Skeletal muscle tissue (tissue), 4 donors: ENCODE results near the gene SURF6. TPM values are rescaled to one million over a fixed set of nuclear protein-coding genes. Genes with fewer than 3 reads are reported as not detected.
"Not testable (repeated sequence)": the region's sequence is repeated elsewhere in the genome, so short reads cannot be mapped to it uniquely, and the experiment has no call there.

ENCODE experiments used
- H3K27ac ChIP-seq: one replicate; pipeline ENCODE4 v1.7.0; 2013; ENCODE audit warnings: mild to moderate bottlenecking, low read depth, low read length, inconsistent platforms
- H3K27me3 ChIP-seq, 3 donors: one replicate each; pipeline ENCODE4 v1.7.0; 2013; ENCODE audit warnings: low read length in 3 of 3; ENCODE audit not compliant: control insufficient read depth in 3 of 3, insufficient read depth in 3 of 3
- H3K36me3 ChIP-seq, 3 donors: one replicate each; pipeline ENCODE4 v1.7.0; 2013; ENCODE audit warnings: low read length in 3 of 3; ENCODE audit not compliant: control insufficient read depth in 3 of 3, insufficient read depth in 3 of 3
- H3K4me1 ChIP-seq, 3 donors: one replicate each; pipeline ENCODE4 v1.7.0; 2013; ENCODE audit warnings: low read length in 3 of 3, mild to moderate bottlenecking in 3 of 3; ENCODE audit not compliant: control insufficient read depth in 3 of 3, insufficient read depth in 3 of 3
- H3K4me3 ChIP-seq, 3 donors: one replicate each; pipeline ENCODE4 v1.7.0; 2013; ENCODE audit warnings: low read length in 3 of 3
- H3K9ac ChIP-seq, 3 donors: one replicate each; pipeline ENCODE4 v1.7.0; 2013; ENCODE audit warnings: low read length in 3 of 3, mild to moderate bottlenecking in 3 of 3, moderate library complexity in 2 of 3, low read depth in 1 of 3
- H3K9me3 ChIP-seq, 3 donors: one replicate each; pipeline ENCODE4 v1.7.0; 2013; ENCODE audit warnings: low read length in 3 of 3; ENCODE audit not compliant: control insufficient read depth in 3 of 3
- total RNA-seq: library from RNA; depleted of rRNA; stranded (reverse); fragments of >200 nt; gene quantifications from one replicate; pipeline ENCODE4 v1.2.3, GENCODE V29; 2014
- donor health status: Osteomylitis.

The SURF6 gene
- total RNA-seq, 1 donor from 2014 or later: 7.8 TPM

DNA sequence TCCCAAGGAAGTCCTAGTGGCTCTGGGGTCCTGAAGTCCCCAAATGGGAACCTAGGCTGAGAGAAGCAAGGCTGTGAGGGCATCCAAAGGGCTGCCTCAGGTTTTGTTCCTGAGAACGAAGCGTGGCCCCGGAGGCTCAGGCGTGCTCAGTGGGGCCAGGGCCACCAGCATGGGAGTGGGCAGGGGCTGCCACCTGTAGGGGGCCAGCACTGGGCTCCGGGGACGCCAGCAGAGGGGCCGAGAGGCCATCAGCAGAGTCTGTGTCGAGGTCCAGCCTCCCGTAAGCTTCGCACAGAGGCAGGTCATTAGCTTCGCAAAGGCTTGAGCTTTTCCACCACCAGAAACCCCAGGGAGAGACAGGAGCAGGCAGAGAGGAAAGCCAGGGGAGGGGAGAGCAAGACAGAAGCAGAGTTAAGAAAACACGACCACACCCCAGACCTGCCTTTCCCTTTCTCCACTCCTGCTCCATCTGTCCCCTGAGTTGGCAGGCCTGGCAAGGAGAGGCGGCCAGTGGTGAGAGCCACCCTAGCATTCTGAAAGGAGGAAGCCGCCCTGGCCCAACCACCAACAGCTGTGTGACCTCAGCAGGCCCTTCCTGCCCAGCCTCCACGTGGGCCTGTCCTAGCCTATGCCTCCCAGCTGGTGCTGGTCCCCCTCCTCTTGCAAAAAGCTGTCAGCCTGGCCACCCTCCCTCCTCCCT, 5.5 kb upstream of the SURF6 start:
- no peaks in the 10 kb centered on the region for H3K9me3 ChIP-seq
- H3K27ac ChIP-seq: peak overlapping the region; percentile 40
- peaks cover 59 to 65% (median 61%) of the 10 kb centered on the region in 3 donors for H3K36me3 ChIP-seq
- peak overlapping the region in 1 of 3 donors; percentile 25 for H3K9ac ChIP-seq
- no peaks in the 10 kb centered on the region for H3K27me3 ChIP-seq
- peak overlapping the region in 1 of 3 donors; percentile 23 for H3K4me3 ChIP-seq
- H3K4me1 ChIP-seq: peaks cover 17 to 52% (median 18%) of the 10 kb centered on the region in 3 donors

DNA sequence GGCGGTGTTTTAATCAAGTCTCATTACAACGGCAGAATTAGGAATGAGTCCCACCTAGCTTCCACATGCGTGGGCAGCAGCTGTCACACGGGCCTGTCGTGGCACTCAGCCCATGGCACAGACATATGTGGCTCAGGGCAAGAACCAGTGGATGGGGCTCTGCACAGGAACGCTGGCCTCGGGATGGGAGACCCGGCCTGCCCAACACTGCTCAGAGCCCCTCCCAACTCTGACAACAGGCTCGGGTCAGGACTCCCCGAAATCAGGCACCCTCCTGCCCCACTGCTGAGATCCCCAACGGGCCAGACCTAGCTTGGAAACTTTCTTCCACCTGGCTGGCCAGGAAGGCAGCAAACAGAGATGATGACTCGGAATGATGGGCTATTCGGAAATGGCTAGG, 4.9 kb upstream of the SURF6 start:
- Histone ChIP-seq H3K27me3 (no peaks in the 10 kb centered on the region), H3K4me1 (peaks cover 14 to 50% (median 14%) of the 10 kb centered on the region in 3 donors), H3K27ac (peak overlapping the region; percentile 40), H3K9ac (peak overlapping the region in 1 of 3 donors; percentile 25), H3K9me3 (no peaks in the 10 kb centered on the region), H3K36me3 (peaks cover 58 to 64% (median 60%) of the 10 kb centered on the region in 3 donors), H3K4me3 (peak overlapping the region in 1 of 3 donors; percentile 23)

DNA sequence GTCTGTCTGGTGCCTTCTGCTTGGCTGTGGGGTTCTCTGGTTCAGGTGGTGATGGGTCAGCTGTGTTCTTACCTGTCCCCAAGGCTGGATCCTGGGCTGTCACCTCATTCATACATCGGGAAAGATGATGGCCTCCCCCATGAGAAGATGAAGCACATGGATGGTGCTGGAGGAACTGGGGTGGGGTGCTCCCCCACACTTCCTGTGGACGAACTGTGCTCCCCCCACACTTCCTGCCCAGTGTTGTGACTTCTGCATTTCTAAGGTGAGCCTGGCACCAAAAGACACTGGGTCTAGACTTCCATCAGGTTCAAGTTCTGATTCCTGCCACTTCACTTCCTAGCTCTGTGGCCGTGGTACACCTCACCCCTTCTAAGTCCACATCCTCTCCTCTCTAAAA, 4.3 kb upstream of the SURF6 start:
- H3K9ac ChIP-seq: peak overlapping the region in 1 of 3 donors; percentile 50
- no peaks in the 10 kb centered on the region for H3K27me3 ChIP-seq
- peak overlapping the region; percentile 3 for H3K27ac ChIP-seq
- H3K4me1 ChIP-seq: peaks cover 15 to 50% (median 15%) of the 10 kb centered on the region in 3 donors
- peaks cover 53 to 57% (median 54%) of the 10 kb centered on the region in 3 donors for H3K36me3 ChIP-seq
- no peaks in the 10 kb centered on the region for H3K9me3 ChIP-seq
- H3K4me3 ChIP-seq: no peak overlapping the region

DNA sequence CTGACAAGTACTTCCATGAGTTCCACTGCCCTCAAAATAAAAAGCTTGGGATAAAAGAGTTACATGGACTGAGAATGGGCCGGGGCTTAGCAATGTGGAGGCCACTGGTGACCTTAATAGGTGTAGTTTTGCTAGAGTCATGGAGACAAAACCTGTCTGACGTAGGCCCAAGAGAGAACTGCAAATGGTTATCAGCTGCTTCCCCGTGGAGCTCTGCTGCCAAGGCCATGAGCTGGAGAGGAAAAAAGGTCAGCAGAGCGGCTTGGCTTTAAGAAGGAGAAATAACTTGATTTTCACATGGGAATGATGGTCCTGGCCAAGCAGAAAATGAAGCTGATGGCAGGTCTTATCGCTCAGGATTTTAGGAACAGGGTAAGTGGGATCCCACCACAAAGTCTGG, 3.7 kb upstream of the SURF6 start:
- peak overlapping the region; percentile 3 for H3K27ac ChIP-seq
- H3K4me3 ChIP-seq: no peak overlapping the region
- H3K9ac ChIP-seq: no peak overlapping the region
- no peaks in the 10 kb centered on the region for H3K9me3 ChIP-seq
- no peaks in the 10 kb centered on the region for H3K27me3 ChIP-seq
- peaks cover 47 to 51% (median 50%) of the 10 kb centered on the region in 3 donors for H3K36me3 ChIP-seq
- peaks cover 20 to 54% (median 21%) of the 10 kb centered on the region in 3 donors for H3K4me1 ChIP-seq

DNA sequence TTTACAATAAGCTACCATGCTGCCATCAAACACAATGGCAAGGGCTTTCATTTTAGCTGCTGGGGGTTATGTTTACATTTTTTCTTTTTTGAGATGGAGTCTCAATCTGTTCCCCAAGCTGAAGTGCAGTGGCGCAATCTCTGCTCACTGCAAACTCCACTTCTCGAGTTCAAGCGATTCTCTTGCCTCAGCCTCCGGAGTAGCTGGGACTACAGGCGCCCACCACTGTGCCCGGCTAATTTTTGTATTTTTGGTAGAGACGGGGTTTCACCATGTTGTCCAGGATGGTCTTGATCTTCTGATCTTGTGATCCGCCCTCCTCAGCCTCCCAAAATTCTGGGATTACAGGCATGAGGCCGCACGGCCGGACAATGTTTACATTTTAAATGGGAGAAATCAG, 1.1 kb downstream of the SURF6 start:
- not testable (repeated sequence) for H3K27ac ChIP-seq, H3K9me3 ChIP-seq, H3K27me3 ChIP-seq
- peak overlapping the region in 2 of 3 donors; percentile 85 to 91 for H3K9ac ChIP-seq
- peak overlapping the region in 2 of 3 donors; percentile 78 to 93 for H3K4me3 ChIP-seq
- H3K36me3 ChIP-seq: peaks cover 38 to 43% (median 41%) of the 10 kb centered on the region in 3 donors
- peaks cover 19 to 36% (median 29%) of the 10 kb centered on the region in 3 donors for H3K4me1 ChIP-seq

DNA sequence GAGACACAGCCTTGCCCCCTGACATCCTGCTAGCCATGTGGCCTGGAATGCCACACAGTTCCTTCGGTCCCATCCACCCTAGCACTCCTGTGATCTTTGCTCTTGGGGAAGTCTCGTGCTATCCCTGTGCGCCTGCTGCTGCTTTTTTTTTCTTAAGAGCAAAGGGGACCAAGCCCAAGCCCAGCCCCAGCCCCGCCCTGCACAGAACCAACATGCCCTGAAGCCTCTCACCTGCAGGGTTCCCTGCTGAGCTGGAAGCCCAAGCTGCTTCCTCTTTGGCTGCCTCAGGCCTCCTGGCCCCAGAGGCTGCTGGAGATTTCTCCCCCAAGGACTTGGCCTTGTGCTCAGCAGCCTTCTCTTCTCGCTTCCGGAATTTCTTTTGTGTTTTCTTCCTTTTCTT, 1.8 kb downstream of the SURF6 start:
- Histone ChIP-seq H3K27ac (no peak overlapping the region), H3K4me1 (peaks cover 18 to 30% (median 25%) of the 10 kb centered on the region in 3 donors), H3K9me3 (no peaks in the 10 kb centered on the region), H3K9ac (no peak overlapping the region), H3K27me3 (no peaks in the 10 kb centered on the region), H3K36me3 (peaks cover 32 to 42% (median 37%) of the 10 kb centered on the region in 3 donors), H3K4me3 (peak overlapping the region in 1 of 3 donors; percentile 7)

DNA sequence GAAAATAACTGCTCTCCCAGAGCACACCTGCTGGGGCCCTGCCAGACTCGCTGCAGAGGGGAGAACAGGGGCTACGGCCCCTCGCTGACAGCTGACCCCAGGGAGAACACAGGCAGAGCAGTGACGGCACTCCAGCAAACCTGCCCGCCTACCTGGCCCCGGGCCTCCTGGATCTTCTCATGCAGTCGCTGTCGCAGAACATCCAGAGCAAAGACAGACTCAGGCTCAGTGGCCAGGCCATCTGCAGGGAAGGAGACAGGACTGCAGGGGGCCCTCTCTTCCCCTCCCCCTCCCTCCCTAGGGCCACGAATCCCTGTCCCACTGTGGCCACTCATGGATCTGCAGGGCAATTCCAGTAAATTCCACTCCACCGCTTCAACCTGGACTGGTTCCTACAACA, 2.4 kb downstream of the SURF6 start:
- peaks cover 32 to 42% (median 37%) of the 10 kb centered on the region in 3 donors for H3K36me3 ChIP-seq
- no peaks in the 10 kb centered on the region for H3K27me3 ChIP-seq

DNA sequence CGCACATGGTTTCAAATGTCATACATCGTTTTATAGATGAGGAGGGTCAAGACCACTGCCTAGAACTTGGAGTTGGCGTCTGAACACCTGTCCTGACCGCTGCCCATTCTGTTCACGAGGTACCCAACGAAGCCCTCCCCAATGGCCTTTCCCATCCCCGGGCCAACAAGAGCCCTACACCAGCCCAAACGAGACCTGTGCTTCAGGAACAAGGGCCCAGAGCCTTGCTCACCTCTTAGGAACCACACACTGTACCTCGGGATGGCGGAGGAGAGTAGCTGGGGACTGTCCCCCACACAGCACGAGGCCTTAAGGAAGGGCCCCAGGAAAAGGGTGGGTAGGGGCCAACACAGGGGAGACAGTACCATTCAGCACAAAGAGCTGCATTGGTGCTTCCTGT, 3.0 kb downstream of the SURF6 start:
- H3K36me3 ChIP-seq: peaks cover 32 to 42% (median 37%) of the 10 kb centered on the region in 3 donors
- no peaks in the 10 kb centered on the region for H3K27me3 ChIP-seq
- H3K9me3 ChIP-seq: no peaks in the 10 kb centered on the region
- no peak overlapping the region for H3K4me3 ChIP-seq
- no peak overlapping the region for H3K9ac ChIP-seq
- peaks cover 18 to 26% (median 21%) of the 10 kb centered on the region in 3 donors for H3K4me1 ChIP-seq
- no peak overlapping the region for H3K27ac ChIP-seq

More for the DNA sequence above, 2.4 kb downstream of the SURF6 start:
- Histone ChIP-seq H3K9ac (no peak overlapping the region), H3K27ac (no peak overlapping the region), H3K9me3 (no peaks in the 10 kb centered on the region), H3K4me3 (no peak overlapping the region), H3K4me1 (peaks cover 18 to 26% (median 21%) of the 10 kb centered on the region in 3 donors)

DNA sequence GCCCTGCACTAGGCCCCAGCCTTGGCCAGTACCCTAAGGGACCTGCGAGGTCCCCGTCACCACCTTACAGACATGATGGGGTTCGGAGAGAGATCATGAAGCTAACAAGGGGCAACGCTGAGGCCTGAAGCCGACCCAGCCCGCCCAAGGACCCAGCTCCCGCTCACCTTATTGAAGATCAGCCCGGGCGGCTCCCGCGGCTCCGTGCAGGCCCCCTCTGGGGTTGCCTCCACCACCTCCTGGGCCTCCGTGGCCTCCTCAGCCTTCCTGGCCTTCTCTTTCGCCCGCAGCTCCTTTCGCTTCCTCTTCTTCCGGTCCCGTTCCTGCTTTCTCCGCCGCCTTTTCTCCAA, 3.6 kb downstream of the SURF6 start:
- Histone ChIP-seq H3K4me3 (no peak overlapping the region), H3K9me3 (no peaks in the 10 kb centered on the region), H3K27me3 (no peaks in the 10 kb centered on the region), H3K9ac (no peak overlapping the region), H3K27ac (no peak overlapping the region), H3K36me3 (peaks cover 32 to 42% (median 37%) of the 10 kb centered on the region in 3 donors), H3K4me1 (peaks cover 18 to 26% (median 21%) of the 10 kb centered on the region in 3 donors)

DNA sequence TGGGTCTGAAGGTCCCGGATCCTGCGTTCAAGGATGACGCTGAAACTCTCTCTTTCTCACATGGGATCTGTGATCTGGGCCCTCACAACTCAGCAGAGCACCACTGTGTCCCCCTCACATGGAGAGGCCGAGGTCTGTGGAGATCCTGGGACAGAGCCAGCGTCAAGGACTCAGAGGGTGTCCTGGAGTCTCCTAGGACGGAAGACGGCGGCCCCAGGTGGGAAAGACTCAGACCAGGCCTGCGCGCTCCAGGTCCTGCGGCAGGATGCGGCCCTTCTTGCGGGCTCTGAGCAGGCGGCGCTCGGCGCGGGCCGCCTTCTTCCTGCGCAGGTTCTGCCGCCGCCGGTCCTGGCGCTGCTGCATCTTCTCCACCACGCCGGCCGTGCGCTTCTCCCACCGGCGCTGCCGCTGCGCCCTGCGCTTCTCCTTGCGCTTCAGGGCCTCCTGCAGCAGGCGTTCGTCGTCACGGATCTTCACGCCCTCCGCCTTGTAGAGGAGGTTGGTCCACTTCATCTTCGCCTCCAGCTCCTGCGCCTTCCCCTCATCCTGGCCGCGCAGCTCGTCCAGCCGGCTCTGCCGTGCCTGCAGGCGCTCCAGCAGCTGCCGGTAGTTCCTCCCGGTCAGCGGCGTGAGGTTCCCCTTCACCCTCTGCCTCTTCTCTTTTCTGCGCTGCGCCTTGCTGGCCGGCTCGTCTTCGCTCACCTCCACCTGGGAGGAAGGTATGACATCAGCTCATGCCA, 4.2 kb downstream of the SURF6 start:
- peaks cover 18 to 22% (median 21%) of the 10 kb centered on the region in 3 donors for H3K4me1 ChIP-seq
- peaks cover 32 to 42% (median 37%) of the 10 kb centered on the region in 3 donors for H3K36me3 ChIP-seq
- no peaks in the 10 kb centered on the region for H3K27me3 ChIP-seq
- H3K4me3 ChIP-seq: no peak overlapping the region
- no peak overlapping the region for H3K9ac ChIP-seq
- H3K9me3 ChIP-seq: no peaks in the 10 kb centered on the region
- no peak overlapping the region for H3K27ac ChIP-seq
